MM.1S (cell line): ENCODE results near the gene FCHO2.

Experiments used
- DNase-seq: peaks from one replicate; pipeline ENCODE4 v3.0.0-alpha.2; 2015
- H2AFZ ChIP-seq: fragments of 300-600 bp; sonication (generic); 2 replicates; pipeline ENCODE4 v1.6.0; 2016; ENCODE audit warnings: antibody characterized with exemption, low read length
- H3F3A ChIP-seq: fragments of 300-600 bp; sonication (generic); 2 replicates; pipeline ENCODE4 v1.6.1; 2016; ENCODE audit warnings: mild to moderate bottlenecking, antibody characterized with exemption, low read length, moderate library complexity, mixed read lengths; ENCODE audit not compliant: insufficient read depth
- H3K27ac ChIP-seq: fragments of 300-600 bp; sonication (generic); 2 replicates; pipeline ENCODE4 v1.5.1; 2016; ENCODE audit warnings: mild to moderate bottlenecking, low read length
- H3K27me3 ChIP-seq: fragments of 300-600 bp; sonication (generic); replicated peaks from 2 replicates; pipeline ENCODE4 v1.6.0; 2016; ENCODE audit warnings: low read length; ENCODE audit not compliant: insufficient read depth
- H3K36me3 ChIP-seq: fragments of 300-600 bp; sonication (generic); replicated peaks from 2 replicates; pipeline ENCODE4 v1.6.1; 2016; ENCODE audit warnings: mild to moderate bottlenecking, low read length, mixed read lengths; ENCODE audit not compliant: insufficient read depth
- H3K4me1 ChIP-seq: fragments of 300-600 bp; sonication (generic); 2 replicates; pipeline ENCODE4 v1.6.1; 2016; ENCODE audit warnings: low read length, mixed read lengths
- H3K4me2 ChIP-seq: fragments of 300-600 bp; sonication (generic); 2 replicates; pipeline ENCODE4 v1.6.0; 2016; ENCODE audit warnings: low read depth, low read length
- H3K4me3 ChIP-seq: fragments of 300-600 bp; sonication (generic); 2 replicates; pipeline ENCODE4 v1.5.1; 2016; ENCODE audit warnings: low read length, mixed read lengths
- H3K79me2 ChIP-seq: fragments of 300-600 bp; sonication (generic); 2 replicates; pipeline ENCODE4 v1.6.1; 2016; ENCODE audit warnings: mixed run types, low read length, mixed read lengths
- H3K9ac ChIP-seq: fragments of 300-600 bp; sonication (generic); 2 replicates; pipeline ENCODE4 v1.6.1; 2016; ENCODE audit warnings: low read length, mixed read lengths
- H3K9me2 ChIP-seq: fragments of 300-600 bp; sonication (generic); replicated peaks from 2 replicates; pipeline ENCODE4 v1.6.1; 2016; ENCODE audit warnings: mild to moderate bottlenecking, low read length, mixed read lengths; ENCODE audit not compliant: insufficient read depth
- H3K9me3 ChIP-seq: fragments of 300-600 bp; sonication (generic); replicated peaks from 2 replicates; pipeline ENCODE4 v1.6.1; 2016; ENCODE audit warnings: mild to moderate bottlenecking, low read length, mixed read lengths; ENCODE audit not compliant: insufficient read depth
- H4K20me1 ChIP-seq: fragments of 300-600 bp; sonication (generic); 2 replicates; pipeline ENCODE4 v1.6.1; 2016; ENCODE audit warnings: mild to moderate bottlenecking, low read length, moderate library complexity, mixed read lengths; ENCODE audit not compliant: insufficient read depth
- CTCF ChIP-seq: fragments of 300-600 bp; sonication (generic); IDR thresholded peaks from 2 replicates; pipeline ENCODE4 v1.5.1; 2016; ENCODE audit warnings: antibody characterized with exemption, low read length, mixed read lengths
- EZH2 ChIP-seq: fragments of 300-600 bp; sonication (generic); optimal IDR thresholded peaks from 2 replicates; pipeline ENCODE3; 2017; ENCODE audit warnings: low read depth, mild to moderate bottlenecking, antibody characterized with exemption, low read length, mixed read lengths
- EZH2phosphoT487 ChIP-seq: fragments of 300-600 bp; sonication (generic); IDR thresholded peaks from 2 replicates; pipeline ENCODE4 v1.6.1; 2018; ENCODE audit warnings: antibody characterized with exemption, low read length

Gene FCHO2

GRCh38 chr5:72940082-72940481 lies 15.8 kb upstream of the FCHO2 start:
- Histone ChIP-seq H3K9me3 (no peaks in the 10 kb centered on the region), H4K20me1 (no peaks in the 10 kb centered on the region), H3K4me2 (no peak overlapping the region), H2AFZ (no peak overlapping the region), H3K9ac (no peak overlapping the region), H3K79me2 (no peaks in the 10 kb centered on the region), H3K27me3 (no peaks in the 10 kb centered on the region), H3K4me1 (no peaks in the 10 kb centered on the region), H3F3A (no peaks in the 10 kb centered on the region), H3K9me2 (no peaks in the 10 kb centered on the region), H3K27ac (no peak overlapping the region), H3K36me3 (no peaks in the 10 kb centered on the region), H3K4me3 (no peak overlapping the region)
- TF ChIP-seq EZH2 (no peak), CTCF (no peak), EZH2phosphoT487 (no peak)
- no peak for DNase-seq

- no peak overlapping the region for H3K27ac ChIP-seq
- no peaks in the 10 kb centered on the region for H3F3A ChIP-seq
- no peaks in the 10 kb centered on the region for H3K9me2 ChIP-seq
- no peak overlapping the region for H3K4me2 ChIP-seq
- TF ChIP-seq CTCF: no peak
- no peak for TF ChIP-seq EZH2
- TF ChIP-seq EZH2phosphoT487: no peak
- H2AFZ ChIP-seq: no peak overlapping the region
- H4K20me1 ChIP-seq: no peaks in the 10 kb centered on the region
- no peak overlapping the region for H3K4me3 ChIP-seq
- H3K27me3 ChIP-seq: no peaks in the 10 kb centered on the region
- no peaks in the 10 kb centered on the region for H3K36me3 ChIP-seq
- DNase-seq: no peak
- no peak overlapping the region for H3K9ac ChIP-seq
- H3K79me2 ChIP-seq: no peaks in the 10 kb centered on the region
- no peaks in the 10 kb centered on the region for H3K4me1 ChIP-seq
- no peaks in the 10 kb centered on the region for H3K9me3 ChIP-seq
Measured at GRCh38 chr5:72943307-72943706, 12.5 kb upstream of the FCHO2 start.

- no peaks in the 10 kb centered on the region for H3K79me2 ChIP-seq
- H3K36me3 ChIP-seq: no peaks in the 10 kb centered on the region
- H3K4me2 ChIP-seq: no peak overlapping the region
- H3K9me3 ChIP-seq: no peaks in the 10 kb centered on the region
- H3K4me1 ChIP-seq: no peaks in the 10 kb centered on the region
- H3K27ac ChIP-seq: no peak overlapping the region
- TF ChIP-seq CTCF (no peak), EZH2 (no peak), EZH2phosphoT487 (no peak)
- no peaks in the 10 kb centered on the region for H3F3A ChIP-seq
- no peaks in the 10 kb centered on the region for H4K20me1 ChIP-seq
- no peak for DNase-seq
- H3K27me3 ChIP-seq: no peaks in the 10 kb centered on the region
- no peak overlapping the region for H3K9ac ChIP-seq
- no peak overlapping the region for H3K4me3 ChIP-seq
- H3K9me2 ChIP-seq: no peaks in the 10 kb centered on the region
- no peak overlapping the region for H2AFZ ChIP-seq
Measured at GRCh38 chr5:72947498-72947897, 8.3 kb upstream of the FCHO2 start.
